Esophagus muscularis mucosa (tissue), 4 donors: ENCODE results near the gene SPSB2. TPM values are rescaled to one million over a fixed set of nuclear protein-coding genes. Genes with fewer than 3 reads are reported as not detected.

Source experiments
- DNase-seq: peaks from one replicate; pipeline ENCODE4 v3.0.0-alpha.2; 2017; ENCODE audit errors: extremely low spot score
- H3K27ac ChIP-seq, 4 donors: fragments of 200-600 bp; sonication (generic); replicated peaks in 1 of 4; 1 replicate in 3 of 4; 2 replicates in 1 of 4; pipeline ENCODE4 v1.5.1; 2016 to 2019; ENCODE audit warnings: mild to moderate bottlenecking in 1 of 4
- H3K27me3 ChIP-seq, 4 donors: fragments of 200-600 bp; sonication (generic); one replicate each; pipeline versions ENCODE4 v1.5.1 to v1.6.0; 2016 to 2019
- H3K36me3 ChIP-seq, 4 donors: fragments of 200-600 bp; sonication (generic); one replicate each; pipeline ENCODE4 v1.5.1; 2016 to 2019
- H3K4me1 ChIP-seq, 4 donors: fragments of 200-600 bp; sonication (generic); one replicate each; pipeline ENCODE4 v1.5.1; 2016 to 2019
- H3K4me3 ChIP-seq, 4 donors: fragments of 200-600 bp; sonication (generic); 1 replicate in 2 of 4; 2 replicates in 2 of 4; pipeline ENCODE4 v1.5.1; 2016 to 2019; ENCODE audit warnings: mild to moderate bottlenecking in 4 of 4, moderate library complexity in 1 of 4
- H3K9me3 ChIP-seq, 4 donors: fragments of 200-600 bp; sonication (generic); 1 replicate in 3 of 4; 2 replicates in 1 of 4; pipeline ENCODE4 v1.5.1; 2016 to 2019
- CTCF ChIP-seq, 3 experiments: fragments of 200-600 bp in 2 of 3; fragments of 450-650 bp in 1 of 3; sonication (generic) in 2 of 3; IDR thresholded peaks; one replicate each; pipeline ENCODE4 v1.5.1; 2017 to 2019; ENCODE audit warnings: antibody characterized with exemption in 3 of 3, mild to moderate bottlenecking in 2 of 3, moderate library complexity in 1 of 3
- EP300 ChIP-seq: sonication (generic); formaldehyde crosslinking; IDR thresholded peaks from one replicate; pipeline ENCODE4 v1.6.1; 2017; ENCODE audit warnings: antibody characterized with exemption
- POLR2A ChIP-seq: fragments of 450-650 bp; IDR thresholded peaks from one replicate; pipeline ENCODE4 v1.6.1; 2017; ENCODE audit warnings: antibody characterized with exemption, moderate library complexity, mild to moderate bottlenecking, low read depth
- POLR2AphosphoS5 ChIP-seq, 2 donors: sonication (generic); formaldehyde crosslinking; IDR thresholded peaks; one replicate each; pipeline ENCODE4 v1.6.1; 2017; ENCODE audit warnings: antibody characterized with exemption in 2 of 2
- WGBS: methylation state at CpG from one replicate; pipeline ENCODE4 v1.1.5; 2018; 5-methylcytosine and 5-hydroxymethylcytosine counted together
- intact Hi-C: fragments of 100-400 bp; cut with DNase I; formaldehyde crosslinking; loops from one replicate; pipeline ENCODE4 v1.15.1; 2023
- total RNA-seq, 4 donors: library from RNA; depleted of rRNA; stranded (reverse); fragments of >200 nt; gene quantifications; one replicate each; pipeline versions ENCODE4 v1.1.0 to v1.2.1, GENCODE V29; 2016

Gene SPSB2
- total RNA-seq, 4 donors from 2014 or later, result 4.2 to 10.8 (median 8.5) TPM

GRCh38 chr12:6863586-6864321 is 9.3 kb downstream of the SPSB2 start:
- no peak overlapping the region for H3K27ac ChIP-seq

DNA sequence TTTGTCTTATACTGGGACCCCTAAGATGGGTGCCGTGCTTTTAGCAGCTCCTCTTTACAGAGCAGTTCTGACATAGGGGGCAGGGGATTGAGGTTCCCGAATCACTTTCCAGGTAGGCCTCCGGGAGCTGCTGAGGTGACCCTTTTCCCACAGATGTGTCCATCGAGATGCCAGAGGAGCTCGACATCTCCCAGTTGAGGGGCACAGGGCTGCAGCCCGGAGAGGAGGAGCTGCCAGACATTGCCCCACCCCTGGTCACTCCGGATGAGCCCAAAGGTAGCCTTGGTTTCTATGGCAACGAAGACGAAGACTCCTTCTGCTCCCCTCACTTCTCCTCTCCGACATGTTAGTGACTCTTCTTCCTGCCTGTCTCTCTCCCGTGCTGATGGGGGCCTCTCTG is 10.1 kb downstream of the SPSB2 start:
- intact Hi-C loops, result loop anchor here (5.0 kb wide), 1 partner anchor 44 kb away; no protein-coding TSS in a partner anchor
- 96% methylated on average over 11 of the region's 11 CpGs for WGBS
- Histone ChIP-seq H3K27ac (no peak overlapping the region), H3K9me3 (no peaks in the 10 kb centered on the region), H3K27me3 (no peaks in the 10 kb centered on the region), H3K4me1 (peaks cover 7 to 10% (median 9%) of the 10 kb centered on the region in 4 donors), H3K4me3 (no peak overlapping the region), H3K36me3 (peaks cover 51 to 82% (median 78%) of the 10 kb centered on the region in 4 donors)
- DNase-seq, result no peak
- no peak for TF ChIP-seq POLR2AphosphoS5 (IDR thresholded peaks at IDR 0.05)
- TF ChIP-seq CTCF (IDR thresholded peaks at IDR 0.05), result no peak
- TF ChIP-seq EP300, result no peak
- TF ChIP-seq POLR2A, result no peak

More at GRCh38 chr12:6863586-6864321, 9.3 kb downstream of the SPSB2 start:
- H3K9me3 ChIP-seq, result no peaks in the 10 kb centered on the region
- H3K4me3 ChIP-seq, result no peak overlapping the region
- intact Hi-C loops, result loop anchor here (5.0 kb wide), 1 partner anchor 44 kb away; no protein-coding TSS in a partner anchor
- peaks cover 13 to 17% (median 16%) of the 10 kb centered on the region in 4 donors for H3K4me1 ChIP-seq
- H3K36me3 ChIP-seq, result peaks cover 44 to 75% (median 72%) of the 10 kb centered on the region in 4 donors
- 97% methylated on average over 10 of the region's 16 CpGs for WGBS
- TF ChIP-seq CTCF (IDR thresholded peaks at IDR 0.05) (no peak), POLR2AphosphoS5 (IDR thresholded peaks at IDR 0.05) (no peak), EP300 (no peak), POLR2A (no peak)
- no peaks in the 10 kb centered on the region for H3K27me3 ChIP-seq
- DNase-seq, result no peak

DNA sequence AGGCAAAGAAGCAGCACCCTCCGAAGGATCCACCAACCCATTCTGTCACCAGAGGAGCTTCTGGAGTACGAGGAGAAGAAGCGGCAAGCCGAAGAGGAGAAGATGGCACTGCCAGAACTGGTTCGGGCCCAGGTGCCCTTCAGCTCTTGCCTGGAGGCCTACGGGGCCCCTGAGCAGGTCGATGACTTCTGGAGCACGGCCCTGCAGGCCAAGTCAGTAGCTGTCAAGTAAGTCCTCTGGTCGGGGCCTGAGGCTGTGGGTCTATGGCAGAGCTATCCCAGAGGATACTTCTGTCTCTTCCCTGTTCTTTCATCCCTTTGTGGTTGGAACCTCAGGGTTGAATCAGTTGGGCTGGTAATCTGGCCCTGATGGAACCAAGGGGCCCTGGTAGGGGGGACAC is 11.7 kb downstream of the SPSB2 start:
- peaks cover under 1 to 2% (median 1%) of the 10 kb centered on the region in 4 donors for H3K4me1 ChIP-seq
- WGBS, result 95% methylated on average over 8 of the region's 9 CpGs

DNA sequence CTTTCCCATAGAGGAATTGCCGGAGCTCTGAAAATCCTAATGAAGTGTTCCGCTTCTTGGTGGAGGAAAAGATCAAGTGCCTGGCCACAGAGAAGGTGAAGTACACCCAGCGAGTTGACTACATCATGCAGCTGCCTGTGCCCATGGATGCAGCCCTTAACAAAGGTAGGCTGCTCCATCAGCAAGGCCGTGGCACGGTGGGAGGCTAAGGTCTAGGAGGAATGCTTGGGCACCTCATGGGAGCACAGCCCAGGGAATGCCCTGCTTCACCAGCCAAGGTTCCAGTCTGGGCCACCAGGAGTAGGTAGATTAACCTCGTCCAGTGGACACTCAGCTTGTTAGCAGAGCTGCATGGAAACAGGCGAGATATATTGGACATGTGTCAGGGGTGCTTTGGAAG is 12.2 kb downstream of the SPSB2 start:
- intact Hi-C loops, result loop anchor here (5.0 kb wide), 1 partner anchor 46 kb away; no protein-coding TSS in a partner anchor
- no peak for DNase-seq
- no peak overlapping the region for H3K4me3 ChIP-seq
- H3K27ac ChIP-seq, result no peak overlapping the region
- peaks cover 66 to 100% (median 97%) of the 10 kb centered on the region in 4 donors for H3K36me3 ChIP-seq
- no peaks in the 10 kb centered on the region for H3K9me3 ChIP-seq
- 92% methylated on average over 7 of the region's 7 CpGs for WGBS
- no peaks in the 10 kb centered on the region for H3K27me3 ChIP-seq
- TF ChIP-seq POLR2AphosphoS5 (IDR thresholded peaks at IDR 0.05) (no peak), POLR2A (no peak), EP300 (no peak), CTCF (IDR thresholded peaks at IDR 0.05) (no peak)
- H3K4me1 ChIP-seq, result no peaks in the 10 kb centered on the region

More for the DNA sequence above, 11.7 kb downstream of the SPSB2 start:
- Histone ChIP-seq H3K9me3 (no peaks in the 10 kb centered on the region), H3K4me3 (no peak overlapping the region), H3K36me3 (peaks cover 62 to 98% (median 95%) of the 10 kb centered on the region in 4 donors), H3K27ac (no peak overlapping the region), H3K27me3 (no peaks in the 10 kb centered on the region)
- TF ChIP-seq EP300 (no peak), POLR2AphosphoS5 (IDR thresholded peaks at IDR 0.05) (no peak)
- DNase-seq, result no peak
- intact Hi-C loops, result loop anchor here (5.0 kb wide), 1 partner anchor 46 kb away; no protein-coding TSS in a partner anchor

GRCh38 chr12:6860116-6860515 is 13.0 kb downstream of the SPSB2 start:
- no peak for DNase-seq
- no peak for TF ChIP-seq POLR2AphosphoS5 (IDR thresholded peaks at IDR 0.05)
- no peak for TF ChIP-seq POLR2A
- TF ChIP-seq EP300, result no peak
- TF ChIP-seq CTCF (IDR thresholded peaks at IDR 0.05), result no peak
- 95% methylated on average over 8 of the region's 9 CpGs for WGBS
- Histone ChIP-seq H3K4me1 (no peaks in the 10 kb centered on the region), H3K36me3 (peaks cover 71 to 99% (median 99%) of the 10 kb centered on the region in 4 donors), H3K4me3 (no peak overlapping the region), H3K27me3 (no peaks in the 10 kb centered on the region), H3K27ac (no peak overlapping the region), H3K9me3 (no peaks in the 10 kb centered on the region)
- intact Hi-C loops, result loop anchor here (5.0 kb wide), 1 partner anchor 47 kb away; no protein-coding TSS in a partner anchor
